ES-I3 (cell line): ENCODE measurements around the gene ICOSLG.
"Not testable (repeated sequence)": the region's sequence is repeated elsewhere in the genome, so short reads cannot be mapped to it uniquely, and the experiment has no call there.

ENCODE experiments used
- H3K36me3 ChIP-seq: 2 replicates; pipeline ENCODE4 v1.6.1; 2013; ENCODE audit warnings: mild to moderate bottlenecking, low read length, control low read depth, moderate library complexity; ENCODE audit not compliant: insufficient read depth
- H3K4me1 ChIP-seq: 2 replicates; pipeline ENCODE4 v1.6.1; 2013; ENCODE audit warnings: mild to moderate bottlenecking, control low read depth, low read length; ENCODE audit not compliant: insufficient read depth
- H3K9ac ChIP-seq: 2 replicates; pipeline ENCODE4 v1.6.1; 2013; ENCODE audit warnings: low read depth, mild to moderate bottlenecking, low read length, moderate library complexity
- H3K9me3 ChIP-seq: 2 replicates; pipeline ENCODE4 v1.6.1; 2013; ENCODE audit warnings: mild to moderate bottlenecking, low read length, moderate library complexity; ENCODE audit not compliant: control insufficient read depth, insufficient read depth

Gene ICOSLG

DNA sequence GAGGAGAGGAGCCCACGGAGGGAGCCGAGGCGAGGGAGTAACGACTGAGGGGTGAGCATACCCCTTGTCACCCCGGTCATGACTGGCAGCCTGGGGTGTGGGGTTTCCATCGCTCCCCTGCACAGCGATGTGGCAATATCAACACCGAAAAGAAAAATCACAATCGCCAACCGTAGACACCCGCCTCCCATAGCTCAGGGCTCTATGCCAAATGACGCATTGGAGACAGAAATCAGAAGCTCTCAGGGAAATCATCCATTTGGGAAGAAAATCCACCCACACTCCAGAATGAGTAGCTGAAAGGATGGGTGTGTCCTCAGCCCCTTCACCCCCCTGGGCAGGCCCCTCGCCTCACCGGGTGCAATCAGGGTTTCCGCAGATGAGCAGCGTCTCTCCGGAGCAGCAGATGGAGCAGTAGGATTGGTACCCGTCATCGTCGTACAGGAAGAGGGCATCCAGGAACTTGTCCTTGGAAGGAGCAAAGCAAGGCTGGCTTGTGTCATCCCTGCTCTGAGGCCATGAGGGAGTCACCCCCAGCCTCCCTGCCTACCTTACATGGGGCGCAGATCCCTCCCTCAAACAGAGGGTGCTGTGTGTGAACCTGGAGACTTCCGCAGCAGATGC is 18.5 kb upstream of the ICOSLG start:
- Histone ChIP-seq H3K4me1 (peaks cover 8% of the 10 kb centered on the region; the same call in 1 of the 2 replicates), H3K9ac (no peak overlapping the region), H3K36me3 (no peaks in the 10 kb centered on the region), H3K9me3 (no peaks in the 10 kb centered on the region)

DNA sequence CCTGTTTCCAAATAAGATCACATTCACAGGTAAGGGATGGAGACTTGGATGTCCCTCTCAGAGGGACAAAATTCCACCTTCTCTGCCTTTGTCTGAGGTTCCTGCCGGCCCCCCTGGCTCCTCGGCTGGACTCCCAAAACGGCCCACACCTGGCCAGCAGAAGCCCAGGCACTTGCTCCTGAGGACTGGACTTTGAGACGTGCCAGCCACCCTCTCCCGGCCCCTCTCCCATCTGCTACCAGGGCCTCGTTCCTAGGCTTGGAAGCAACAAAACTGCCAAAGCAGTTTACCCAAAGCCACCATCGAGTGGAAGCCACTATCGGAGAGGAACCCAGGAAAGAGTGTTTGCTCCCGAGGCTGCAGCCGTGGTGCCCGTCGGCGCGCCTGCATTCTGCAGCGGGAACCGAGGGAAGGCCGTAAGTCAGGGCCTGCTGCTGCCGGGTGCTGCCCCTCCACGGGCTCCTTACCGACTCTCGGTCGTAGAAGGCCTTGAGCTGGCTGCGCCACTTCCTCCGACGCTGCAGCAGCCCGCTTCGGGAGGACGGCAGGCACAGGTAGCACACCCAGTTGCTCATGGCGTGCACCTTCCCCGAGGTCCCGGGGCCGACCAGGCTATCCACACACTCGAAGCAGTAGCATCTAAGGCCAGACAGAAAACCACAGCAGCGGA is 17.4 kb upstream of the ICOSLG start:
- H3K36me3 ChIP-seq, result no peaks in the 10 kb centered on the region
- H3K4me1 ChIP-seq, result peaks cover 2% of the 10 kb centered on the region; the same call in 1 of the 2 replicates
- H3K9me3 ChIP-seq, result no peaks in the 10 kb centered on the region
- H3K9ac ChIP-seq, result no peak overlapping the region

DNA sequence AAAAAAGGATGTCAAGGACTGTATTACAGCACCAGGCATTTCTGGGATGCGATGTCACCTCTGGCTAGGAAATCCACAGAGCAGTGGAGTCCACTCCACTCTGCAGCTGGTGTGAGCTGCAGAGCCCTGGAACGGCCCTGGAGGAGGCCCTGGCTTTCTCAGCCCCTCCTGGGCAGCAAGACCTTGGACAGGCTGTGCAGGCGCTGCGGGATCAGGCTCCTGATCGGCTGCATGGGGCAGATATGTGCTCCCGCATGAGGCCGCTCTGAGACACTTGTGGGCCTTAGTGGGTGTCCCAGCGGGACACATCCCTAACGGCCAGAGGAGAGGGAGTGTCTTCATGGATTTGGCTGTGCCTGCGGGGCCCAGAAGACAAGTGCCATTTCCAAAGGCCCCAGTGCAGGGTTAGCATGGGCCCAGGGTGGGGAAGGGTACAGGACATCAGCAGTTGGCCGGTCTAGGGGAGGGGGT is 14.8 kb upstream of the ICOSLG start:
- Histone ChIP-seq H3K9ac (no peak overlapping the region), H3K9me3 (no peaks in the 10 kb centered on the region), H3K36me3 (no peaks in the 10 kb centered on the region), H3K4me1 (no peaks in the 10 kb centered on the region)

DNA sequence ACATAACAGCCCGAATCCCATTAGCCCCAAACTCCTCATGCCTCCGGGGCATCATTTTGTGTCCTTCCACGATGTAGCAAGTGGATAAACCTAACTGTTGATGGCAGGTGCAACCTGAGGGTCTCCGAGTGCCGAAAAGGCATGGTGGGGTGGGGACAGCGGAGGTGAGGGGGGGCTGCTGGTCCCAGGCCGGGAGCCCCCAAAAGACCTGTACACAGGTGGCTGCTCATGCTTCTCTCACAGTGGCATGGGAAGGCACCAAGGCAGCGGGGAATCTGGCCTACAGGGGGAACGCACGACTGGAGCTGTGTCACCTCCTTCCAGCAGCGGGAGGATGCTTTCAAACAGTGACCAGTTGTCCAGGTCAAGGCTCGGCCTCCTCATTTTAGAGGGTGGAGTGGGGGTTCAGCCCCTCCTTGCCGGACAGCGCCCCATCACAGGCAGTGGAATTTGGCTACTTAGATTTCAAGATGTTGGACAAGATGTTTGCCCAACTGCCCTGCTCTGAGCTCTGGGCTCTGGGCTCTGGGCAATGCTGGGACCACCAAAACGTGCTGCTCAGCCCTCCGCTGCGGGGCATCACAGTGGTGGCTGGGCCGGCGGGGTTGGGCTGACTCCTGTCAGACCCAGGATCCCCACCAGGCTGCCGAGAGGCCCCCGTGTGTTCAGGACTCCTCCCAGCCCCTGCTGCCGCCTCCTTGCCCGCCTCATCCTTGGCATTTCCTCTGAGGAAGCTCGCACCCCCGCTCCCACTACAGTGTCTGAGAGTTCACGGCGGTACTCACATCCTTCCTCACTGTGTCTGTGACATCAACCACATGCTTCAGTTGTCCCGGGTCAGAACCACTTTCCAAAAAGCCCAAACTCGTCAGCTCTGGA is 13.3 kb upstream of the ICOSLG start:
- no peak overlapping the region for H3K9ac ChIP-seq
- no peaks in the 10 kb centered on the region for H3K9me3 ChIP-seq
- no peaks in the 10 kb centered on the region for H3K4me1 ChIP-seq
- no peaks in the 10 kb centered on the region for H3K36me3 ChIP-seq

DNA sequence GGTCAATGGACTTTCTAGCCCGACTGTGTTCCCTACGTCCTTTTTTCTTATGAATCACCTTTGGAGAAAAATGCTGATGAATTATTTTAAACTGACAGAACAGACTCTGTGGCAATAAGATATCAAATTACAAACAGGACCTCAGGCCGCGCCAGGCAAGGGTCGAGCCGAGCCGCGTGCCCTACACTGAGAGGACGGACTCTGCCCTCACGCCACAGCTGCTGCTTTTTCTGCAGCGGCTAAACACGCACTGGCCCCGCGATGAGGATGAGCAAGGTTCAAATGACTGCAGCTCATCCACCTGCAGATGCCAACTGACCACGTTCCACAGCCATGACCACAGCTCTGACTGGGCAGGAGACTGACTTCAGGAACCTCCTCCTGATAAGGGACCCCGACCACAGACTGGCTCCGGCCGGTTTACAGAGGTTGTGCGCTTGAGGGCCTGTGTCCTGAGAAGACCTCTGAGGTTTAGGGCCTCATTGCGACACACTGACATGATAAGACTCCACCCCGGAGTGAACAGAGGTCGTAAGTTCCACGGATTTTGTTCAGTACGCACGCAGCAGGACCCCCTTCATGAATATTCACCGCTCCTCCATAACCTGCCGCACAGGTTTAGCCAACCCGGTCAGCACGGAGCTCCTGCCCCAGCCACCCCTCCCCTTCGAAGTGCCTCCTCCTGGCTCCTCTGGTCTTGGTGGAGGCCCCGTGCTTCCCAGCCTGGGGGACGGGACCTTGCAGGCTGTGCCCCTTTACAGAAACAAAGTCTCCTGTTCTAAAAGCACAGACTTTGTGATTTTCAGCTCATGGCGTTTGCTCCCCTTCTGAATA is 8.7 kb upstream of the ICOSLG start:
- H3K9ac ChIP-seq, H3K36me3 ChIP-seq, H3K9me3 ChIP-seq, H3K4me1 ChIP-seq: not testable (repeated sequence)

DNA sequence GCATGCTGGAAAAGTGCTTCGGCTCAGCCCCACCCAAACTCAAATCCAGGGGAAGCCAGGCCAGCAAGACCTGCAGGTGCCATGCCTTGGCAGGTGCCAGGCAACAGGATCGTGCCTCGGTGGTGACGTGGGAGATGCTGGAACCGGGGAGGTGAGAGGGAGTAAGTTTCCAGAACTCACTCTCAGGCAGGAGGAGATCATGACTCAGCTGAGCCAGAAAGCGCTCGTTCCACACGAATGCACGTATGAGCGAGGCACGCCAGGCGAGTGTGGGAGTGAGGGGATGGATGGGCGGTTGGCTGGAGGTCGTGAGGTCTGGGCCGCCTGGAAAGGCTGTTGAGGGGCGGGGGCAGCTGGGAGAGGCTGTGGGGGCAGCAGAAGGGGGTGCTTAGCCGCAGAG is 7.2 kb upstream of the ICOSLG start:
- not testable (repeated sequence) for H3K36me3 ChIP-seq, H3K9me3 ChIP-seq, H3K9ac ChIP-seq, H3K4me1 ChIP-seq

DNA sequence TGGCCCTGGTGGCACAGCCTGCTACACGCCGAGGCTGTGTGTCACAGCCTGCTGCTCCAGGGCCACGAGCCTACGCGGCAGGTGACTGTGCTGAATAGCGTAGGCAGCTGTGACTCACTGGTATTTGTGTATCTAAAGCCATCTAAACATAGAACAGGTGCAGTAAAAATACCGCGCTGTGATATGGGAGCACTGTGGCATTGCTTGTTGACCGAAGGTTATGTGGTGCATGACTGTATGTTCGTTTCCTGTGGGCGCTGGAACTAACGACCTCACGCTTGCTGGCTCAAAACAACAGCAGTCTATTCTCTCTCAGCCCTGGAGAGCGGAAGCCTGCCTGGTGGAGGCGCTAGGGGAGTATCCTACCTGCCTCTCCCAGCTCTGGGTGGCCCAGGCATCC is 3.2 kb upstream of the ICOSLG start:
- not testable (repeated sequence) for H3K4me1 ChIP-seq, H3K9ac ChIP-seq, H3K9me3 ChIP-seq, H3K36me3 ChIP-seq

DNA sequence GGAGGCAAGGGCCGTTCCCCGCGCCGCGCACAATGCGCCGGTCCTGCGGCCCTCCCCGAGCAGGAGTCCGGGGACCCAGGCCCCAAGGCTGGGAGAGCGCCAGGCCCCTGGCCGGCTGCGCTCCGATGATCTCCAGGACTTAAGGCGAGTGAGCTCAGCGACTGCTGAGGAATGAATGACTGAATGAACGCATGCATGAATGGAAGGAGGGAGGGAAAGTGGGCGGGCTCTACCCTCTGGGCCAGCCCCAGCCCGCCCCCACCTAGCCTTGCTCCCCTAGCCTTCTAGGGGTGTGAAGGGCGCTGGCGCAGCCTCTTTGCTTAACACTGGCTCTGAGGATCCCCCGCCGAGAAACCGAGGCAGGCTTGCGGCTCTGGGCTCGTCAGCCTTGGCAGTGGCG is 538 bp upstream of the ICOSLG start:
- not testable (repeated sequence) for H3K36me3 ChIP-seq, H3K9me3 ChIP-seq, H3K4me1 ChIP-seq, H3K9ac ChIP-seq

DNA sequence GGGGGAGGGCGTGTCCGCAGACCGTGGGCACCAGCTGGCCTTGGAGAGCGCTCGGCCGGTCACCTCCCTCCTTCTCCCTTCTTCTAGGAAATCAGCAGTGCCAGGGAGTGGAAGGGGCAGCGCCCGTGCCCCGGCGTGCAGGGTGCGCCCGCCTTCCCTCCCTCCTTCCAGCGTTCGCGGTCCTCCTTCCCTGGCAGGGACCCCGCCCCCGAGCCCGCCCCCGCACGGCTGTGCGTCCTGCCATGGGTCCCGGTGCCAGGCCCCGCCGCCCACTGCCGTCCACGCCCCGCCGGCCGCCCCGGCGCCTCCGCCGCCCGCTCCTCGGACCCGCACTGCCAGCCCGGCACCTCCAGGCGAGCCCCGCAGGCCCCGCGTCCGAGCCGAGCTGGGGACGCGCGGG is 390 bp downstream of the ICOSLG start:
- H3K4me1 ChIP-seq, H3K9ac ChIP-seq, H3K36me3 ChIP-seq, H3K9me3 ChIP-seq: not testable (repeated sequence)

DNA sequence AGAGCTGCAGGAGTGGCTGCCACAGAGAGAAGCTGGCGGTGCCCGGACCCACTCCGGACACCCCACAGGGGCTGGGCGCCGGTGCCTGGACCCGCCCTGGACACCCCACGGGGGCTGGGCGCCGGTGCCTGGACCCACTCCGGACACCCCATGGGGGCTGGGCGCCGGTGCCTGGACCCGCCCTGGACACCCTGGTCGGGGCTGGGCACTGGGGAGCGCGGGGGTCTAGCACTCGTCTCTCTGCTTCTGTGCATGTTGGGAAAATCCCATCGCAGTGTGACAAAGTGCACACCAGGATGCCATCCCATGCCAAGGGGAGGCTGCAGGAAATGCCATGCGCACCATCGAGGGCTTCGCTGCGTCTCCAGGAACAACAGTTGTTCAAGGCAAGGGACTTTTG is 11.2 kb downstream of the ICOSLG start:
- not testable (repeated sequence) for H3K36me3 ChIP-seq, H3K4me1 ChIP-seq, H3K9me3 ChIP-seq, H3K9ac ChIP-seq

DNA sequence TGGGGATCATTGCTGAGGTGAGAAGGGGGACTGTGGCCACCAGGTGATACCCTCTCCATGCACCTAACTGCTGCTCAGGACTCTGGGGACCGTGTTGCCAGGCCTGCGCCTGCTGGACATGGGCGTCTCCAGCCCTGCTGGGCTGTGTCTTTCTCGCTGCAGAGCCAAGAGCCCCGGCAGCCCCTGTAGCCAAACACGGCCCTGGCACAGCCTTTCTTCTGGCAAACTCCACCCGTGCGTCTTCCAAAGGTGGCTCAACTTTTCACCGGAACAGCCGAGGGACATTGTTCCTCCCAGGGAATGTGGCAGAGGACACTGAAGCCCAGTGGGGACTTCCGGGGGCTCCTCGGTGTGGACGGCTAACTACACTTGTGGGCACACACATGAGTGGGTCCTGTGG is 12.6 kb downstream of the ICOSLG start:
- H3K9ac ChIP-seq, H3K4me1 ChIP-seq, H3K9me3 ChIP-seq, H3K36me3 ChIP-seq: not testable (repeated sequence)

DNA sequence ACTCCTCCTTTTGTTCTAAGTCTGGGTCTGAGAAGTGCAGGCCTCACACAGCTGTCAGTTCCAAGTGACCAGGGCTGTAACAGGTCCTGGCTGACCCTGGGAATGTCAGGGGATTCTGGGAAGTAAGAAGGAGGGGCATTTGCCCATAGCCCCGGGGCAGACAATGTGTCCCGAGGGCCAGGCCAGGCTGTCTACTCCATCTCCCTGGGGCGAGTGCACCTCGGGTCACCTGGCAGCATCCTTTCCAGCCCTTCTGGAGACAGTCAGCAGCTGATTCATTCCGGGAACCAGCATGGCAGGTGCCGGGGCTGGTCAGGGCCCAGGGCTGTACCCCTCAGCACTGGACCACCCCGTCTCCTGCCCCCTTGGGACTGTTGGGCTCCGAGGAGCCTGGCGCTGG is 13.1 kb downstream of the ICOSLG start:
- H3K9me3 ChIP-seq, H3K9ac ChIP-seq, H3K4me1 ChIP-seq, H3K36me3 ChIP-seq: not testable (repeated sequence)

DNA sequence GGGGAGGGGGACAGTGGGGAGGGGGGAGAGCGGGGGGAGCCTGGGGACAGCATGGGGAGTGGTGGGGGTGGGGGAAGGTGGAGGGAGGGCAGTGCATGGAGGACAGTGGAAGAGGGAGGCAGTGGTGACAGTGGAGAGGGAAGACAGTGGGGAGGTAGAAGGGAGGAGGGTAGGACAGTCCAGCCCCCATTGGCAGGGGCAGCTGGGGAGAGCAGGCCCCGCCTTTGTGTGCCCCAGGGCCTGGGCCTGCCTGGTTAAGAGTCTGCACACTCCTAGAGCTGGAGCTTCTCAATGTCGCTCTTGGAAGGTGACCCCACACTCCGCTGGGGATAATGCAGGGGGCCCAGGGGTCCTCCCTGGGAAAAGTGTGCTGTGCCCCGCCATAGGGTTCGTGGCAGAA is 15.1 kb downstream of the ICOSLG start:
- not testable (repeated sequence) for H3K9ac ChIP-seq, H3K36me3 ChIP-seq, H3K9me3 ChIP-seq, H3K4me1 ChIP-seq

DNA sequence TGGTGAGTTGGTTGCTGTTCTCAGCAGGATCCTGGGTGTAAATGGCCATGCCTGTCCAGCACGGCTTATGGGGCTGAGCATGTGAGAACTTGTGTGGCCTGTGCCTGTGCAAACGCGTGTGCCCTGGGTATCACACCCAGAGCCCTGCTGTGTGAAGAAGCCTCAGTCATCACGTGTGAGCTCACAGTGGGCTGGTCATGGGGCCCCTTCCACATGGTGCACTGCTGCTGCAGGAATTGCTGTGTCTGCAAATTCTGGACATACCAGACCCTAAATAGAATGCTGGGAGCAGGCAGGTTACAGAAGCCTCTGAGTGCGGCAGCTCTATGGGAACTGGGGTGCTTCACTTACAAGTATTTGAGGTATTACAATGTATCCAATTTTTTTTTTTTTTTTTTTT is 17.4 kb downstream of the ICOSLG start:
- not testable (repeated sequence) for H3K36me3 ChIP-seq, H3K9ac ChIP-seq, H3K9me3 ChIP-seq, H3K4me1 ChIP-seq
